Measurements from ENCODE around the gene CREB5. TPM values are rescaled to one million over a fixed set of nuclear protein-coding genes. Genes with fewer than 3 reads are reported as not detected.

CREB5 gene
- total and polyA plus RNA-seq, 2 donors from 2014 or later: 3.4 to 27.2 TPM

GRCh38 chr7:28661826-28662595, 249.7 kb downstream of the CREB5 start:
- FAIRE-seq: no peak

GRCh38 chr7:28666154-28666553, 253.8 kb downstream of the CREB5 start:
- FAIRE-seq: no peak
- H3K36me3 ChIP-seq (ENCODE audit: control insufficient read depth in 2 of 3, insufficient read depth in 3 of 3, low read length in 3 of 3): no peaks in the 10 kb centered on the region
- H3K9ac ChIP-seq (ENCODE audit: low read length in 3 of 3): no peak overlapping the region
- intact Hi-C loops (cut with DNase I): no loop called here
- no peak overlapping the region for H3K27ac ChIP-seq (ENCODE audit: low read depth in 2 of 2, low read length in 2 of 2)
- H3K27me3 ChIP-seq (ENCODE audit: control insufficient read depth, insufficient read depth, low read length): no peaks in the 10 kb centered on the region
- H3K4me3 ChIP-seq (ENCODE audit: low read length in 3 of 3): no peak overlapping the region
- TF ChIP-seq, protein P1, sequence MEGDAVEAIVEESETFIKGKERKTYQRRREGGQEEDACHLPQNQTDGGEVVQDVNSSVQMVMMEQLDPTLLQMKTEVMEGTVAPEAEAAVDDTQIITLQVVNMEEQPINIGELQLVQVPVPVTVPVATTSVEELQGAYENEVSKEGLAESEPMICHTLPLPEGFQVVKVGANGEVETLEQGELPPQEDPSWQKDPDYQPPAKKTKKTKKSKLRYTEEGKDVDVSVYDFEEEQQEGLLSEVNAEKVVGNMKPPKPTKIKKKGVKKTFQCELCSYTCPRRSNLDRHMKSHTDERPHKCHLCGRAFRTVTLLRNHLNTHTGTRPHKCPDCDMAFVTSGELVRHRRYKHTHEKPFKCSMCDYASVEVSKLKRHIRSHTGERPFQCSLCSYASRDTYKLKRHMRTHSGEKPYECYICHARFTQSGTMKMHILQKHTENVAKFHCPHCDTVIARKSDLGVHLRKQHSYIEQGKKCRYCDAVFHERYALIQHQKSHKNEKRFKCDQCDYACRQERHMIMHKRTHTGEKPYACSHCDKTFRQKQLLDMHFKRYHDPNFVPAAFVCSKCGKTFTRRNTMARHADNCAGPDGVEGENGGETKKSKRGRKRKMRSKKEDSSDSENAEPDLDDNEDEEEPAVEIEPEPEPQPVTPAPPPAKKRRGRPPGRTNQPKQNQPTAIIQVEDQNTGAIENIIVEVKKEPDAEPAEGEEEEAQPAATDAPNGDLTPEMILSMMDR (IDR thresholded peaks at IDR 0.05; ENCODE audit: borderline replicate concordance, extremely low read depth, insufficient read depth): no peak
- DNase-seq: no peak
- H3K4me1 ChIP-seq (ENCODE audit: control insufficient read depth in 2 of 3, insufficient read depth in 2 of 3, low read depth in 1 of 3, low read length in 3 of 3): no peaks in the 10 kb centered on the region
- no peaks in the 10 kb centered on the region for H3K9me3 ChIP-seq (ENCODE audit: control insufficient read depth in 2 of 3, insufficient read depth in 1 of 3, low read length in 3 of 3)

More at GRCh38 chr7:28661826-28662595, 249.7 kb downstream of the CREB5 start:
- no peak overlapping the region for H3K9ac ChIP-seq (ENCODE audit: low read length in 3 of 3)
- H3K27ac ChIP-seq (ENCODE audit: low read depth in 2 of 2, low read length in 2 of 2): no peak overlapping the region
- no peaks in the 10 kb centered on the region for H3K27me3 ChIP-seq (ENCODE audit: control insufficient read depth, insufficient read depth, low read length)
- H3K4me3 ChIP-seq (ENCODE audit: low read length in 3 of 3): no peak overlapping the region
- peaks cover 0 to 2% (median 0%) of the 10 kb centered on the region in 3 donors for H3K9me3 ChIP-seq (ENCODE audit: control insufficient read depth in 2 of 3, insufficient read depth in 1 of 3, low read length in 3 of 3)
- intact Hi-C loops (cut with DNase I): no loop called here
- no peaks in the 10 kb centered on the region for H3K36me3 ChIP-seq (ENCODE audit: control insufficient read depth in 2 of 3, insufficient read depth in 3 of 3, low read length in 3 of 3)
- TF ChIP-seq, protein P1 (IDR thresholded peaks at IDR 0.05; ENCODE audit: borderline replicate concordance, extremely low read depth, insufficient read depth): no peak
- H3K4me1 ChIP-seq (ENCODE audit: control insufficient read depth in 2 of 3, insufficient read depth in 2 of 3, low read depth in 1 of 3, low read length in 3 of 3): no peaks in the 10 kb centered on the region
- no peak for DNase-seq

- H3K9ac ChIP-seq (ENCODE audit: low read length in 3 of 3): no peak overlapping the region
- H3K27me3 ChIP-seq (ENCODE audit: control insufficient read depth, insufficient read depth, low read length): no peaks in the 10 kb centered on the region
- intact Hi-C loops (cut with DNase I): no loop called here
- H3K27ac ChIP-seq (ENCODE audit: low read depth in 2 of 2, low read length in 2 of 2): no peak overlapping the region
- TF ChIP-seq, protein P1 (IDR thresholded peaks at IDR 0.05; ENCODE audit: borderline replicate concordance, extremely low read depth, insufficient read depth): no peak
- DNase-seq: no peak
- no peak overlapping the region for H3K4me3 ChIP-seq (ENCODE audit: low read length in 3 of 3)
- no peak for FAIRE-seq
- H3K9me3 ChIP-seq (ENCODE audit: control insufficient read depth in 2 of 3, insufficient read depth in 1 of 3, low read length in 3 of 3): no peaks in the 10 kb centered on the region
- no peaks in the 10 kb centered on the region for H3K36me3 ChIP-seq (ENCODE audit: control insufficient read depth in 2 of 3, insufficient read depth in 3 of 3, low read length in 3 of 3)
- H3K4me1 ChIP-seq (ENCODE audit: control insufficient read depth in 2 of 3, insufficient read depth in 2 of 3, low read depth in 1 of 3, low read length in 3 of 3): no peaks in the 10 kb centered on the region
Measured at GRCh38 chr7:28668085-28668484, 255.8 kb downstream of the CREB5 start.
